HG02678 (cell line): ENCODE results near the gene CCDC30.

Experiments used
- ATAC-seq: cut with Tn5 transposase; IDR thresholded peaks from one replicate; pipeline ENCODE4 v1.9.1; 2021; ENCODE audit warnings: mild to moderate bottlenecking, moderate library complexity; ENCODE audit not compliant: unreplicated experiment

Gene CCDC30

DNA sequence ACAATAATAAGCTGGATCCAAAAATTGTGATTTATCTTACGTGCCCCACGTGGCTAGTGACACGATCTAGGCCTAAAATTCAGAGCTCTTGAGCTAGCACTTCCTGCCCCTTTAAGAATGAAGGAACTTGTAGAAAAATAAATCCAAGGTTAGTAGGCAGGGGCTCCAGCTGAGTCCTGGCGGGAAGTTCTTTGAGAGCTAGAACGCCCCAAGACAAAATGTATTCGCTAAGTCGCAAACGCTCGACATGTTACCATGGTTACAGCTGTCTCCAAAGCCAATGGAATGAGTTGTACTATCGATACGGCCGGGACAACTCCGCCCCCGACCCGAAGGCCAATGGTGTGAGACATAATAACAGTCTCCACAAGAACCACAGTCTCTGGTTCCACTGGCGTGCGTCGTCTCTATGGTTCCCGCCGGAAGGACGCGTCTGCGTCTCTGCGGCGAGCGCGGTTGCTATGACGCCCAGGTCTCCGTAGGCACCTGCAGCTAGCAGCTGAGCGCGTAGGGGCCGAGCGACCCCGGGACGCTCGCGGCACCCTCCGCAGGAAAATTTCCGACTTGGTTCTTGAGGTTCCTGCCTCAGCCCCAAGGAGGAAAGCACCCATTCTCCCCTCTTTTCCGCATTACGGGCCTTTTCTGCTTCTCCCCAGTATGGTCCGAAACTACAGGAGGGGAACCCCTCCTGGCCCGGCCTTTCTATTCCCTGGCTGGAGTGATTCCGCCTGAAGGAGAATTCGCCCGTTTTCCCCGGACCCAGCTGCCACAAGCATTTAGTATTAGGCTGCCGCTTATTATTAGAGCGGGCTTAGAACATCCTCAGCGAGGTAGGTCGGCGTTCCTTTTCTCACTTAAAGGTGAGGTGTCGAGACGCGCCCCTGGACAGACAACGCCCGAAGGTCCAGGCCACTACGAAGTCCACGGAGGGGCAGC, at the start of gene CCDC30:
Gene CCDC30, plus strand, starts transcription at position 459 of the 936 bp plus-strand sequence. CDS start 17,266 bp downstream, outside the sequence.
- peak; percentile 99 for ATAC-seq

DNA sequence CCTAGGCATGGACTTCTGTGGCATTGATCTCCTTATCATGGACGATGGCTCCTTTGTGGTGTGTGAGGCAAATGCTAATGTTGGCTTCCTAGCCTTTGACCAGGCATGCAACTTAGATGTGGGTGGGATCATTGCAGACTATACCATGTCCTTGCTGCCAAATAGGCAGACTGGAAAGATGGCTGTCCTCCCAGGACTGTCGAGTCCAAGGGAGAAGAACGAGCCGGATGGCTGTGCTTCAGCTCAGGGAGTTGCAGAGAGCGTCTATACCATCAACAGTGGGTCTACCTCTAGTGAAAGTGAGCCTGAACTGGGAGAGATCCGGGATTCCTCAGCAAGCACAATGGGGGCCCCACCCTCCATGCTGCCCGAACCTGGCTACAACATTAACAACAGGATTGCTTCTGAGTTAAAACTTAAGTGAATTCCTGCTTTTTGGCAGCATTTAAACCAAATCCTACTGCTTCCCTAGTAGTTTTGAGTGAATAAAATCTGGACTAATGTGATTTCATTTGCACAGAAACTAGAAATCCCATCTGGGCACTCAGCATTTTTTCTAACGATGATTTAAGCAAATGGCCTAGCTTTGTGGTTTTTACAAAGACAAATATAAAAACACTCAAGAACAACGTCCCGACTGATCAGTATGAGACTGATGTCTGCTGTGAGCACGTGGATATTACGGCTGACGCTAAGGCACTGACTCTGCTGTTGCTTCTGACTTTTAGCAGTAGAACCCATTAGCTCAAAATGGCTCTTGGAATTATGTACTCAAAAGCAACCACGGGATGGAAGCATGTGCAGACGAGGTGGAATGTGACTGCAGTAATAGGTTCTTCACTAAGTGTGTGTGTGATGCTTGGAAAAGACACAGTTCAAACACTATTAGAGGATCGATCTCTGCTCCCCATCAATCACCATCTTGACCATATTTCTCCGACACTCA, 48.3 kb upstream of the CCDC30 start:
- ATAC-seq: no peak

DNA sequence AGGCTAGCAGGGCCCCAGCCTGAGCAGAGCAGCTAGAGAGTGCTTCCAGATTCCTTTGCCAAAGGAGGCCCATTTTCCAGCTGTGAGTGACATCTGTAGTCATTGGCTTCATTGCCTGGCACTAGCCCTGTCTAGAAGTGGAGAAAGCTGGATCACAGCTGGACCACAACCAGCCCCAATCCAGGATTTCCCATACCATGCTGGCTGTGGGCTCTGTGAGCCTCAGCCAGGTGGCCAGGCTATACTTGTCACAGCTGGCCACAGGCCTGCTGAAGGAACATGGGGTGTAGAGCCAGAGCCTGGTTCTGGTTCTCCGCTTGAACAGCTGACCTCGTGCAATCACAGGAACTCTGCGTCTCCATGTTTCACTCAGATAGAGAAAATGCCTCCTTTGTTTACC, 45.9 kb upstream of the CCDC30 start:
- no peak for ATAC-seq

DNA sequence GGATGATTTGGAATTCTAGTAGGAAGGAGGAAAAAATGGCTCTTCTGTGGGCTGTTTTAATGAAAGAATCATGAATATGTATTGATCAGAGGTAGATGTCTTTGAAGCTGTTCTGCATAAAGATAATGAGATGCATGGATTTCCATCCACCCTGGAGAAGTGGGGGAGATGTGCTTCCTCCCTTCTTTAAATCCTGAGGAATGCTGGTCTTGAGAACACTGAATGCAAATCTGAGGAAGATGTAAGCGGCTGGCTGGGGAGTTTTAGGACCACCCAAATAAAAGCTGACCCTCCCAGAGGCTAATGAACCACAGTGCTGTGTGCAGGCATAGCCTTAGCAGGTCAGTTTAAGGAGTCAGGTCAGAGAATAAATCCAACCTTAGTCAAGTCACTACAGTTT, 44.6 kb upstream of the CCDC30 start:
- no peak for ATAC-seq

DNA sequence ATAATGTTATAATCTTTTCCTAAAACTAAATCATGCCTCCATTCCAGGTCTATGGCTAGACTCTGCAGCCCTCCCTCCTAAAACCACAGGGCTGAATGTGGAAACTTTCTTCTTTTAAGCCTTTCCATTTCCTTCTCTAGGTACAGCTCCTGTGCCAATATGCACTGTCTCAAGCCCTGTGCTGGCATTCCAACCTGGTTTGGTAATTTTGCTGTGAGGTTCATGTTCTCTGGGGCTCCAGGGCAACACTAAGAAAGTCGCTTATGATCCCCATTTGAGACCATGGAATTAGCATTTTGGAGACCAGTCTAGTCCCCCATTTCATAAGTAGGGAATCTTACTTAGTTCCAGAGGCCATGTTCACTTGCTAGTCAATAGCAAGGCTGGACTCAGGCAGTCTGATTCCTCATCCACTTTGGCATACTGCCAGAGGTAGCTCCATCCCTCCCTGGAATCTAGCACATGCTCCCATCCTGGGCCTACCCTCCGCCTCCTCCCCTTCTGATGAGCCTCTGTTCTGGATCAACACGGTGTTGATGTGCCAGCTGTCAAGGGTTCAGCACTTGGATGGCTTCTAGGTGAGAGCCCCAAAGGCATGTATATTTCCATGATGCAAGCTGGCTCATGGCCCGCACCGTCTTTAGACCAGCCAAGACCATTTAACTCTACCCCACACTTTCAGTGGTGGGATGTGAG, 43.8 kb upstream of the CCDC30 start:
- no peak for ATAC-seq

DNA sequence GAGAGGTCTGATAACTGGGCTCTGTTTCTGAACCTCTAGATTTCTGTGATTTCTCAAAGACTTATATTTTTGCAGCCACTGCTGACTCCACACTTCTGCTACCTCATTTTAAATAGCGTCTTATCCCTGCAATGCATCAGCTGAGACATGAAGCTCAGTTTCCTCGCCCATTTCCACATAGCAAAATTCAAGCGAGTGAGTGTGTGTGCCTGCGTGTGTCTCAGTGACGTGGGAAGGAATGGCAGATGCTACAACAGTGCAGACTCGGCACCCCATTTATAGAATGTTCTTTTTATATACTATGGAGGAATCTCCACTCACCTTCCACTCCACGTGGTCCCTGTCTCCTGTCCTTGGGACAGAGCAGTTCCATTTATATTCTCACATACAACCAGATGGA, 43.0 kb upstream of the CCDC30 start:
- ATAC-seq: no peak

DNA sequence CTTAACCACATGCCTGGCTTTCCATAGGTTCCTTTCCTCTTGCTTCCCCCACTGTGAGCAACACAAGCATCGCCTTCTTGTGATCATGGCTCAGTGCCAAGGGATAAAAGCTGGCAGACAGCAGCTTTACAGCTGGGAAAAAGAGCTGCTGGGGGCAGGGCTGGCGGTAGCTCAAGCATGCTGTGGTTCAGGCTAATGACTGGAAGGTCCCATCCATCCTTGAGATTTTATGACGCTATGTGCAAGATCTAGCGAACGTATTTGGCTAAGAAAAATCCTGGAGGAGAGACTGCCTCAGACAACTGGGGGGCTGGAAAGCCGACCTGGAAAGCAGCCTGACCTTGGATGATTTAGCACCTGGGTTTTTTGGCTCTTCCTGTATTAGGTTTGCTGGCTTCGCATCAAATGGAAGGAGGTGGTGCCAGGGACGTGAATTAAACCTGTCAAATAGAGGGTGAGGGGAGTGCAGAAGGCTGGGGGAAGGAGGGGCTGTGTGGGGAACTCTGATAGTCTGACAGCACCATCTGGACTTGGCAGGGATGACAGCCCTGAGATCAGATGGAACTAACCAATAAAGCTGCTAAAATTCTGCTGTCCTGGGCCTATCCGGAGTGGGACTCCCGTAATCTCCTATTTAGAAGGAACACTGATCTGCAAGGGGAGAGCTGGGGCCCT, 42.0 kb upstream of the CCDC30 start:
- ATAC-seq: no peak

DNA sequence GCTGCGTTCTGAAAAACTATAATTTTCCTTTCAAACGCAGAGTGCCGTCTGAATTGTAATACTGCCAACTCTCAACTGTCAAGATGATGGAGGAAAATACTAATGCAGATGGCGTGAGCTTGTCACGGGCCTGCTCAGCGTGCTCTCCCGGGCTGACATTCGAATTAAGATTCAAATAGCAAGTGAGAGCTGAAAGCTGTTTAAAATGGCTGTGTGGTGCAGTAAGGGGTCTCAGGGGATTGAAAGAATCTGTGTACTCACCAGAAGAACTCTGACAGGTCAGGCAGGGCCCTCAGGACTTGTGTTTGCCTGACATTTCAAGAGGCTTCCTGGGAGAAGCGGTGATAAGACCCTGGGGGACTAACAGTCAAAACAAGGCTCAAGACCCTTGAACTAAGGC, 40.3 kb upstream of the CCDC30 start:
- ATAC-seq: no peak

DNA sequence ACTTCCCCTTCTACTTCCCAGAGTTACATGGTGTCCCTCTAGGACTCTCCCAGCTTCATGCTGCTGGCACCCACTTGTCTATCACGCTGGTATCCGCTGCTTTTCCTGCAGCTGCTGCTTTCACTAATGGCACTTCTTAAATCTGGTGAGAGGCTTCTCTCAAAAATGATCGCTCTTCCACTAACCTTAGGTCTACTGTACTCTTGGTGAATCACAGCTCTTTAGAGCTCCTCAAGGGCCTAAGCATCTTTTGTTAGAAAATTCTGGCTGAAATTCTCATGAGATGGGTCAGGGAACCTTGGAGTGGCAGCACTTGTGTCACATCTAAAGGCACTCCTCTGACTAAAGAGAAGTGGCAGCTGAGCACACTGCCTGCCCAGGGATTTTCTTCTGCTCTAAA, 39.4 kb upstream of the CCDC30 start:
- ATAC-seq: no peak

DNA sequence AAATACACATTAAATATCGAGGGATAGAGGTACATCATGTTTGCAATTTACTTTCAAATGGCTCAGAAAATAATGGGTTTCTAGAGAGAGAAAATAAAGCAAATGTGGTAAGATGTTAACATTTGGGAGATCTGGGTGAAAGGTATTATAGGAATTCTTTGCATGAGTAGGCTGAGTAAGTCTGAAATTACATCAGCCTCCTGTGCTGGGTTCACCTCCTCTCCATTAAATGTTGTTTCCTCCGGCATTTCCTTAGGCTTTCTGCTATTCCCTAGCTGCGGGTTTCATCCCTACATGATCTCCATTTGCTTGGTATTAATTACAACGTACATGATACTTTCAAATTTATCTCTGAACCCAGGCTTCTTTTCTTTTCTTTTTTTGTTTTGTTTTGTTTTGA, 38.9 kb upstream of the CCDC30 start:
- no peak for ATAC-seq

DNA sequence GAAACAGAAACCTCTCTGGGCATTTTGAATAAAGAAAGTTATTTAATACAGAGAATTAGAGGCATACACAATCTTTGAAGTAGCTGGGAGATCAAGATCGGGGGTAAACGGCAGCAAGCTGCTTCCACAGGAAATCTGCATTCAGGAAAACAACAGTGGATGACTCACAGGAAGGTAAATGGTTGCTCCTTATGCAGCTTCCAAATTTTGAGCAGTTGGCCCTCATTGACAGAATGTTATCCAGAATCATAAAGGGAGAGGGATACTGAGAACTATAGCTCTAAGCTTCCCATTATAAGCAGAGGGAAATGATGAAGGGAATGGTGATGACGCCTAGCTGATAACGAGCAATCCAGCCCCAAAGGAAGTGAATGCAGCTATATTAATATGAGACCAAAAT, 35.8 kb upstream of the CCDC30 start:
- ATAC-seq: no peak

DNA sequence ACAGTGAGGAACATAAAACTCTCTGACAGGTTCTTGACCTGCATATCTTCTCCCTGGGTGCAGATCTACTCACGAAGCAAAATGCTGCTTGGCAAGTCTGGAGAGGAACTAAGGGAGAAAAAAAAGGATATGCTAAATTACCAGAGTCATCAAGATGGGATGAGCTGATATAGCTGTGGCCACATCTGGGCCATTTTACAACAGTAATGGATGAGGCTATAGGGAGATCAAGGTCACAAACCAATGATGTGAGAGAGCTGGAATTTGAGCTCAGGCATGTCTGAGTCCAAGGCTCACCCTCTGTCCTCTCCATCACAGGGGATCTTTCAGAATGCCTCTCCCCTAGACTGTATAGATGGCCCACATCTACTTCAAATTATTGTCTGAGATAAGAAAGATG, 33.5 kb upstream of the CCDC30 start:
- no peak for ATAC-seq

DNA sequence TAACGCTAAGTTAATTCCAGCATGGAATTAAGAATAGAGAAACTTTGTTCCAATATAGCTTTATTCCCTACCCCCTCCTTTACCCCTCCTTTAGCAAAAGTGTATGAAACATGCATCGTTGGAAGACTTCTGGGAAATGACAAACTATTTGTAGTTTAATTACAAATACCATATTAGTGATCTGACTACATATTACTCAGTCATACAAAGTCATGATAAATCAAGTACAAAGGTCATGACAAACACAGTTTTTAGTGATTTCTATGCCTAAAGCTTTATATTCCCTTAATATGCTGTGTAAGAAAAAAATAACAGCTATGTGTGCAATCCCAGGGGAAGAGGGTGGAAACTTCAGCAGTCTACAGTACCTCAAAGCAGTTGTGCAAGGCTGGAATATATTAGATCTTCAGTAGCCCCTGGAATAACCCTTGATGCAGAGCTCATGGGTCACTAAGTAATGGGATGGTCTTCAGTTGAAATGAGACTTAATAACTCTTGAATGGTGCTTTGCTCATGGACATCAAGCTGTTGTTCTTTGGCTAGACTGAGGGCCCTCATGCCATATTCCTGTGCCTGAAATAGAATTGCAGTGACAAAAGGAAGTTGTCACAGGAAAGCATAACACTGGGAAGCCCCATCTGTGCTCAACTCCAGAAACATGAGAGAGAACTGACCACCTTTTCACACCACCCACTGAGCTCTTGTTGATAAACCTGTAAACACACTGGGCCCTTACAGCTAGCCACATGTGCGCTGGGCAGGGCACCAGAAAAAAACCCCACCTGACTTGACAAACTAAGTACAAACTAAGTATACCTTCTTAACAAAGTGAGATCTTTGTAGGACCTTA, 32.6 kb upstream of the CCDC30 start:
- no peak for ATAC-seq

DNA sequence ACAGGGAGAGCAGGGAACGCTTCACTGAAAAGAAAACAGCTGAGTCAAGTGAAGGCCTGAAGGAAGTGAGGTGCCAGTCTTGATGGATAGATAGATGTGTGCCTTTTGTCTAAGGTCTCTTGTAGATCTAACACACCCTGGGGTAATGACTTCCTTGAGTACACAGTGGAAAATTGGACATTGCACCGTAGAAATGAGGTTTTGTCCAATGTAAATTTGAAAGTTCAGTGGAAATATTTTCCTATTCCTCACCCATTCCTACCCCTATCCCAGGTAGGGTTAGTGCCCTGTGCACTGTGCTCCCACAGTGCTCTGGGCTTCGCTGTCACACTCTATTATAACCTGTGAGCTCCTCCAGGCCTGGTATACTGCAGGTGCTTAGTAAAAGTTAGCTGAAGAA, 31.6 kb upstream of the CCDC30 start:
- no peak for ATAC-seq

DNA sequence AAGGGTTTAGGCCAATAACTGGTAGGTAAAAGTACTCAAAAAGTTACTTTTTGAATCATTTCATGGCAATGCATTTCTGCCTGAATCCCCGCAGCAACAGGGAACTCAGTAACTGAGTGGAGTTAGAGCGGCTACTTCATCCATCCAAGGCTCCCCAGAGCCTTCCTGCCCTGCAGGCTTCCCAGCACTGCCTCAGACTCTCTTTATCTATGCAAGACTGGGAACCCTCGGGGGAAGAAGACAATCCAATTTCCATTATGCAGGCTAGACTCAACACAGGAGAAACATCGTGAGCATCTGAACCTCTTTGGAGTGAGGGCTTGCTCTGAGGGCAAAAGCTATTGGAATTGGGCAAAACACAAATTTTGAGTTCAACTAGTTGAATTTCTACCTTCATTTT, 30.4 kb upstream of the CCDC30 start:
- no peak for ATAC-seq

DNA sequence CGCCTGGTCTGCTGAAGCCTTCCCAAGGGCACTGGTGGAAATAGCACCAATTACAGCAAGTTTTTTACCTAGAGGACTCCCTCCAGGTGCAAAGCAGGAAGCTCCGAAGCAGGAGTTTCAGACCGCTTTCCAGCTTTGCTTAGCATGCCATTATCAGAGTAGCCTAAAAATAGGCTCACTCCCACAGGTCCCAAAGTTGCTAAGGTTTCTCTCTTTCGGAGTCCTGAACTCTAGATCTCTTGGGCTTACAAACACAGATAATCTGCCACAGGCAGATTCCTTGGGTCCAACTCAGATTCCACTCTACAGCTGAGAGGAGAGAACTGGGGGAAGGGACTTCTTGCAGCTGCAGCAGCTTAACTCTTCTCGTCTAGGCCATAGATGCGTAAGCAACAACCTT, 29.7 kb upstream of the CCDC30 start:
- ATAC-seq: no peak

DNA sequence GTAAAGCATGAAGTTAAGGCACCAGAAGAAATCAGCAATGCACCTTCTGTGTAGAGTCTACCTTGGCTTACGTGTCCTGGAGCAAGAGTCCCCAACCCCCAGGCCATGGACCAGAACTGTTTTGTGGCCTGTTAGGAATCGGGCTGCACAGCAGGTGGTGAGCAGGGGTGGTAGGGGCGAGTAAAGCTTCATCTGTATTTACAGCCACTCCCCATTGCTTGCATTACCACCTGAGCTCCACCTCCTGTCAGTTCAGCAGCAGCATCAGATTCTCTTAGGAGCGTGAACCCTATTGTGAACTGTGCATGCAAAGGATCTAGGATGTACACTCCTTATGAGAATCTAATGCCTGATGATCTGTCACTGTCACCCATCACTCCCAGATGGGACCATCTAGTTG, 28.7 kb upstream of the CCDC30 start:
- ATAC-seq: no peak

DNA sequence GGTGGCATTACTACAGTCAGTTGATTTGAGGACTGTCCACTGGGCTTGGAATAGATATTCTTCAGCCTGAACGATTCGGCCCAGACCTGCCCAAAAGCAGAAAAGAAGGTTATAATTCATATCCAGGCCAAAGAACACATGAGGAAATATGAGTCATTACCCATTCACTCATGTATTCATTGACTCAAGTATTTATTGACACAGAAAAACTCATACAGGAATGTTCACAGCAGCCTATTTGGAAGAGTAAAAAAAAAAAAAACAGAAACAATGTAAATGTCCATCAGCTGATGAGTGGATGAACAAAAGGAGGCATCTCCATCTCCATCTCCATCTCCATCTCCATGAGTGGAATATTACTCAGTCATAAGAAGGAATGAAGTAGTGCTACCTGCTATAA, 23.1 kb upstream of the CCDC30 start:
- no peak for ATAC-seq

DNA sequence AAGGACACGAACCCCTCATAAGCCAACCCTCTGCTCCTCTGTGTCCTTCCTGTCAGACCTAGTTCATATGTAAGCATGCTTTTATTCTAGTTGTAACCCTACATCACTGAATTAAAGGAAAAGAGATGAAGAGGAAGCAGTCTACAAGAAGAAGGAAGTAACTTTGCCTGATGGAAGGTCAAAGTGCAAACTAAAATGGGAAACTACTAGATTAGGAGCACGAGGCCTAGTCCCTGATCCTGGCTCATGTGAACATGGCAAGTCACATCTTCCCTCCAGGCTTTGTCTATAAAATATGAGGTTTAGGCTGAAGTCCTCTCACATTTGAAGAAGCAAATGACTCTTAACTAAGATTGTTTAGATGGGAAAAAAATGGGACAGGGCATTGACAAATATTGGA, 20.4 kb upstream of the CCDC30 start:
- ATAC-seq: no peak

DNA sequence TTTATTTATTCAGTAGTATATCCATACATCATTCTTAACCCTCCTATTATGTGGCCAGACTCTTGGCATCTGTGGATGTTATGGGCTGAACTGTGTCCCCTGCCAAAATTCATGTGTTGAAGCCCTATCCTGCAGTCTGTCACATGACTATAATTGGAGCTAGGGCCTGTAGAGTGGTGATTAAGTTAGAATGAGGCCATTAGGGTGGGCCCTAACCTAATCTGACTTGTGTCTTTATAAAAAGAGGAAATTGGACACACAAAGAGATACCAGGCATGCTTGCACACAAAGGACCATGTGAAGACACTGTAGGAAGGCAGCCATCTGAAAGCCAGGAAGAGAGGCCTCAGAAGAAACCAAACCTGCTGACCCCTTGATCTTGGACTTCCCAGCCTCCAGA, 13.8 kb upstream of the CCDC30 start:
- no peak for ATAC-seq
